A673 (cell line): ENCODE data around the gene EDIL3. TPM values are rescaled to one million over a fixed set of nuclear protein-coding genes. Genes with fewer than 3 reads are reported as not detected.

ENCODE experiments used
- BruUV-seq: library from RNA; stranded (reverse); fragments of 400-500 nt; replicated peaks from 2 replicates; lab custom pipeline; 2021; lab: Mats Ljungman, UMichigan
- CTCF ChIA-PET: fragments of 300-600 bp; sonication (Branson Sonifier 250); formaldehyde crosslinking; loops from one replicate; lab custom pipeline; 2022; ENCODE audit warnings: antibody characterized with exemption; lab: Charles Lee
- POLR2A ChIA-PET: fragments of 300-600 bp; sonication (Branson Sonifier 250); formaldehyde crosslinking; loops from one replicate; lab custom pipeline; 2022; ENCODE audit warnings: antibody characterized with exemption; ENCODE audit not compliant: low non-redundant PET; lab: Charles Lee
- DNase-seq: peaks from one replicate; pipeline ENCODE4 v3.0.0-alpha.2; 2015; ENCODE audit warnings: low spot score
- H3K27ac ChIP-seq: fragments of 200-600 bp; sonication (generic); 2 replicates; pipeline ENCODE4 v1.5.1; 2016; ENCODE audit warnings: mixed run types, low read depth, mild to moderate bottlenecking, mixed read lengths, antibody characterized with exemption, low read length; ENCODE audit not compliant: poor library complexity, severe bottlenecking
- H3K27me3 ChIP-seq: fragments of 200-600 bp; sonication (generic); replicated peaks from 2 replicates; pipeline ENCODE4 v1.6.1; 2017; ENCODE audit warnings: mixed run types, low read depth, mild to moderate bottlenecking, mixed read lengths, antibody characterized with exemption, low read length; ENCODE audit not compliant: insufficient read depth, poor library complexity
- H3K36me3 ChIP-seq: fragments of 200-600 bp; sonication (generic); 2 replicates; pipeline ENCODE4 v1.6.1; 2016; ENCODE audit warnings: mixed run types, mild to moderate bottlenecking, mixed read lengths, antibody characterized with exemption, low read length; ENCODE audit not compliant: insufficient read depth, poor library complexity, severe bottlenecking
- H3K4me1 ChIP-seq: fragments of 200-600 bp; sonication (generic); 2 replicates; pipeline ENCODE4 v1.6.1; 2017; ENCODE audit warnings: mixed run types, mild to moderate bottlenecking, mixed read lengths, antibody characterized with exemption, low read length; ENCODE audit not compliant: insufficient read depth, poor library complexity, severe bottlenecking
- H3K4me3 ChIP-seq: fragments of 200-600 bp; sonication (generic); 2 replicates; pipeline ENCODE4 v1.5.1; 2016; ENCODE audit warnings: low read depth, mixed run types, mild to moderate bottlenecking, mixed read lengths, low read length; ENCODE audit not compliant: poor library complexity, severe bottlenecking
- H3K9me3 ChIP-seq: fragments of 200-600 bp; sonication (generic); 2 replicates; pipeline ENCODE4 v1.6.1; 2016; ENCODE audit warnings: mixed run types, low read depth, mild to moderate bottlenecking, mixed read lengths, antibody characterized with exemption, low read length; ENCODE audit not compliant: poor library complexity, severe bottlenecking
- EZH2 ChIP-seq: fragments of 200-600 bp; sonication (generic); IDR thresholded peaks from 2 replicates; pipeline ENCODE4 v1.6.1; 2017; ENCODE audit warnings: borderline replicate concordance, low read depth, mild to moderate bottlenecking, mixed read lengths, antibody characterized with exemption, low read length; ENCODE audit not compliant: poor library complexity, severe bottlenecking
- intact Hi-C: fragments of 100-400 bp; cut with micrococcal nuclease; formaldehyde crosslinking; loops from one replicate; pipeline ENCODE4 v1.10.0; 2022; ENCODE audit not compliant: unreplicated experiment
- total RNA-seq: library from RNA; stranded (reverse); gene quantifications from 2 replicates; pipeline ENCODE4 v1.2.3, GENCODE V29; 2021
- TF ChIP-seq, protein P1 (sequence below): fragments of 300-800, 200-600 bp; sonication (generic); conservative IDR thresholded peaks from 2 replicates; pipeline ENCODE4 v1.5.1; 2017; ENCODE audit warnings: low read depth, mild to moderate bottlenecking, antibody characterized with exemption, low read length, moderate library complexity, mixed read lengths

Gene EDIL3
- total RNA-seq, 1 experiment from 2014 or later: 4.6 TPM

DNA sequence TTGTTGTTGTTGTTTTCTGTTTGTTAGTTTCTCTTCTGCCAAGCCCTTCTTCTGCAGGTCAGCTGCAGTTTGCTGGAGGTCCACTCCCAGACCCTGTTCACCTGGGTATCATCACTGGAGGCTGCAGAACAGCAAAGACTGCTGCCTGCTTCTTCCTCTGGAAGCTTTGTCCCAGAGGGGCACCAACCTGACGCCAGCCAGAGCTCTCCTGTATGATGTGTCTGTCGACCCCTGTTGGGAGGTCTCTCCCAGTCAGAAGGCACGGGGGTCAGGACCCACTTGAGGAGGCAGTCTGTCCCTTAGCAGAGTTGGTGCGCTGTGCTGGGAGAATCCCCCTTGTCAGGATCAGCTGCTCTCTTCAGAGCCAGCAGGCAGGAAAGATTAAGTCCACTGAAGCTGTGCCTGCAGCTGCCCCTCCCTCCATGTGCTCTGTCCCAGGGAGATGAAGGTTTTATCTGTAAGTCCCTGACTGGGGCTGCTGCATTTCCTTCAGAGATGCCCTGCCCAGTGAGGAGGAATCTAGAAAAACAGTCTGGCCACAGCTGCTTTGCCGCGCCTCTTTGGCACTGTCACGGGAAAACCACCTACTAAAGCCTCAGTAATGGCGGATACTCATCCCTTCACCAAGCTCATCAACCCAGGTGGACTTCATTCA is 299.2 kb downstream of the EDIL3 start:
- no peaks in the 10 kb centered on the region for H3K27me3 ChIP-seq
- H3K27ac ChIP-seq: no peak overlapping the region
- H3K9me3 ChIP-seq: no peaks in the 10 kb centered on the region
- no TSS peak for BruUV-seq
- no peak overlapping the region for H3K4me3 ChIP-seq
- CTCF ChIA-PET: no interaction called here
- intact Hi-C loops: no loop called here
- H3K36me3 ChIP-seq: no peaks in the 10 kb centered on the region
- no peaks in the 10 kb centered on the region for H3K4me1 ChIP-seq
- no peak for DNase-seq
- POLR2A ChIA-PET: no interaction called here
- no peak for TF ChIP-seq EZH2
- TF ChIP-seq, protein P1, sequence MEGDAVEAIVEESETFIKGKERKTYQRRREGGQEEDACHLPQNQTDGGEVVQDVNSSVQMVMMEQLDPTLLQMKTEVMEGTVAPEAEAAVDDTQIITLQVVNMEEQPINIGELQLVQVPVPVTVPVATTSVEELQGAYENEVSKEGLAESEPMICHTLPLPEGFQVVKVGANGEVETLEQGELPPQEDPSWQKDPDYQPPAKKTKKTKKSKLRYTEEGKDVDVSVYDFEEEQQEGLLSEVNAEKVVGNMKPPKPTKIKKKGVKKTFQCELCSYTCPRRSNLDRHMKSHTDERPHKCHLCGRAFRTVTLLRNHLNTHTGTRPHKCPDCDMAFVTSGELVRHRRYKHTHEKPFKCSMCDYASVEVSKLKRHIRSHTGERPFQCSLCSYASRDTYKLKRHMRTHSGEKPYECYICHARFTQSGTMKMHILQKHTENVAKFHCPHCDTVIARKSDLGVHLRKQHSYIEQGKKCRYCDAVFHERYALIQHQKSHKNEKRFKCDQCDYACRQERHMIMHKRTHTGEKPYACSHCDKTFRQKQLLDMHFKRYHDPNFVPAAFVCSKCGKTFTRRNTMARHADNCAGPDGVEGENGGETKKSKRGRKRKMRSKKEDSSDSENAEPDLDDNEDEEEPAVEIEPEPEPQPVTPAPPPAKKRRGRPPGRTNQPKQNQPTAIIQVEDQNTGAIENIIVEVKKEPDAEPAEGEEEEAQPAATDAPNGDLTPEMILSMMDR: no peak

- BruUV-seq: no TSS peak
- CTCF ChIA-PET: no interaction called here
- Histone ChIP-seq H3K36me3 (no peaks in the 10 kb centered on the region), H3K4me3 (no peak overlapping the region), H3K27me3 (no peaks in the 10 kb centered on the region), H3K9me3 (no peaks in the 10 kb centered on the region), H3K27ac (no peak overlapping the region), H3K4me1 (no peaks in the 10 kb centered on the region)
- POLR2A ChIA-PET: no interaction called here
- no peak for DNase-seq
- TF ChIP-seq EZH2: no peak
- TF ChIP-seq, protein P1: no peak
- intact Hi-C loops: no loop called here
Observed at GRCh38 chr5:84080908-84081307, 303.8 kb downstream of the EDIL3 start.

DNA sequence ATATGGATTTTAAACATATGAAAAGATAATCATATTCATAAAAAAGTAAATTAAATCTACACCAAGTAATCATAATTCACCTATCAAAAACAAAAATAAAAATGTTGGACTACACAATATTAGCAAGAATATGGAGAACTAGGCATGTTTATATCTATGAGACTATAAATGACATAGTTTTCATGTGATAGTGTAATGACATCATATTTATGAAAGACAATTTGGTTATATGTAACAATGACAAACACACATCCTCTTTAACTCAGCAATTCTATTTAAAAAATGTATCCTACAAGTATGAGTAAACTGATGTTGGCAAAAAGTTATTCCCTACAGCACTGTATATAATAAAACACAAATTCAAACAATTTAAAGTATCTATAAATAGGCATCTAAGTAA is 312.3 kb downstream of the EDIL3 start:
- Histone ChIP-seq H3K4me1 (no peaks in the 10 kb centered on the region), H3K9me3 (no peaks in the 10 kb centered on the region), H3K27me3 (no peaks in the 10 kb centered on the region), H3K27ac (no peak overlapping the region), H3K4me3 (no peak overlapping the region), H3K36me3 (no peaks in the 10 kb centered on the region)
- no TSS peak for BruUV-seq
- DNase-seq: no peak
- TF ChIP-seq, protein P1: no peak
- no peak for TF ChIP-seq EZH2
- ChIA-PET CTCF (no interaction called here), POLR2A (no interaction called here)
- intact Hi-C loops: no loop called here
